Measurements from ENCODE around the gene TMEM198.

The TMEM198 gene

DNA sequence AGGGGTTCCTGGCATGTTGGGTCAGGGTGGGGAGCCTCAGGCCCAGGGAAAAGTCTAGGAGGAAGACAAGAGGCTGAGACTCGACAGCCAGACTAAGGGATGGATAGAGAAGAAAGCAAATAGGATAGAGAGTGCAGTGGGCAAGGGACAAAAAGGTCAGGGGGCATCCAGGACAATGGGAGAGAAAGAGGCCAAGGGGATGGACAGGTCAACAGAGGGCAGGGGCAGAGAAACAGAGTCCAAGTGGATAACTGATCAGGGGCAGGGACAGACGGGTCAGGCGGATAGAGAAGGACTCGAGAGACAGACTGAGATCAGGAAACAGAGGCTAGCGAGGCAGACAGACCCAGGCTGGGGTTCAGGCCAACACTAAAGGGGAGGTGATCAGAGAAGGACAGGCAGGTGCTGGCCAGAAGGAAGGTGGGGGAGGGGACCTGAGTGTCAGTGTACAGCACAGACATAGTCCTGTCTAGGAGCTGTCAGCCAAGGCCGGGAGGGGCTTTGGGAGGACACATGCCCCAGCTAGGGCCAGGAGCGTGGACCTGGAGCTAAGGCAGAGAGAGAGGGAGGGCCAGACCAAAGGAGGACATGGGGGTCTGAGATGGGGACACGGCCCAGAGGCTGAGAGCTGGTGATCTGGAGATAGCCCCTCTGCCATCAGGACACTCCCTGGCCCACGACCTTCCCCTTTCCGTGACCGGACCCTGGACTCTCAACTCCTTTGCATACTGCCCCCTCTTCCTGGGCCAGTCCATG is 17.3 kb upstream of the TMEM198 start:
- DNase-seq = no peak

DNA sequence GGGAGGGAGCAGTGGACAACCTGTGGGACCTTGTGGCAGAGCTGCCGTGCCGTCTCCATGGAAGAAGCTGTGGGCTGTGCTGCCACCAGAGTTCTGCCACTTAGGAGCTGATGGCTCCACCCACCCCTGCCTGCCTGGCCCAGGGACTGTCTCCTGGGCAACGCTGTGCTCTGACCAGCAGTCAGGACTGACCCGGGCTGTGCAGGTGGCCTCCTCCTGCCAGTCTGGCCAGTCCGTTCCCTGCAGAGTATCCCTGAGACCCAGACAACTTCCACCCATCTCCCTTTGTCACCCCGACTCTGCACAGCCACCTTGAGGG is 16.8 kb upstream of the TMEM198 start:
- no peak for DNase-seq

DNA sequence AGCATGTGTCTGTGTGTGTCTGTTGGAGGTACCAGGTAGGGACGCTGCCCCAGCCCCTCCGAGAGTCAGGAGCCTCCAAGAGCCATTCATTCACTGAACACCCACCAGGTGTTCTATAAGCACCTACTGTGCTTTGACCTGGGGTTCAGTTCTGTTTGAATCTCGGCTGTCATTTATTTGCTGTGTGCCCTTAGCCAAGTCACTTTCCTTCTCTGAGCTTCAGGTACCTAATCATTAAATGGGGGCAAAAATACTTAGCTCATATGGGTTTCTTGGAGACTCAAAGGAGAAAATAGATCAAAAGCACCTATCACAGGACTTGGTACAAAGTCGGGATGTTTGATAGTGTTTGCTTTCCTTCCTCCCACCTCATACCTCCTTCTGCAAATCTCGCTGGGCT is 16.4 kb upstream of the TMEM198 start:
- no peak for DNase-seq

DNA sequence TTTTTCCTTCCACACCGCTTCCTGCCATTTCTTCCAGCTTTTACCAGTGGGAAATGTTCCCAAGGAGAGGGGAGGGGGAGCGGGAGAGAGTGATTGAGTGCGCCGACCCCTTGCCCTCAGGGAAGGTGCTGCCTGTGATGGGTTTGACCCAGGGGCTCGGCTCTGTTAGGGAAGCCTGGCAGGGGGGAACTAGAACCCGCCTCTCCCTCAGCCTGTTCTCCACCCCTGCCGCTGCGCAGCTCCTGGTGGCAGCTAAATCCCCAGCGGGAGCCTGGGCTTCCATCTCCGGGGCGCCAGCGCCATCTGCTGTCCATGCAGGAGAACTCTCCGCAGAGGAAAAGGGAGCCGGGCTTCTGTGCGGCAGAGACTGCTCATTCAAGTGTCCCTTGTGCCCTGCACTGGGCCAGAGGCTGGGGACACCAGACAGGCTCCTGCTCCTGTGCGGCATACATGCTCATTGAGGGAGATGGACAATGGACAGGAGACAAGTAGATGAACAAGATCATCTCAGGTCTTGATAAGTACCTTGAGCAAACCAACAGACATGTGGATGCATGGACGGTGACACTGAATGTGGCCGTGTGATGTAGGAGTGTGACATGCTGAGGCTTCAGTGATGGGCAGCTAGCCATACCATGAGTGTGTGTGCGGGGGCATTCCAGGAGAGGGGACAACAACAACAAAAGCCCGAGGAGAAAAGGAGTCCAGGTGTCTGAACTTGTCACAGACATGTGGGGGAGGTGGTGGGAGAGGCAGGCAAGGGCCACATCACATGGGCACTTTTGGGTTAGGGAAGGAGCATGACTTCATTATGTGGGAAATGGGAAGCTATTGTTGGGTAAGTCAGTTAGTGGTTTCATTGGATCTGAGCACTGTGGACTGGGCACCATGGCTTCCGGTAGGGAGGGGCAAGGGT is 13.5 kb upstream of the TMEM198 start:
- DNase-seq = peak; percentile 91

DNA sequence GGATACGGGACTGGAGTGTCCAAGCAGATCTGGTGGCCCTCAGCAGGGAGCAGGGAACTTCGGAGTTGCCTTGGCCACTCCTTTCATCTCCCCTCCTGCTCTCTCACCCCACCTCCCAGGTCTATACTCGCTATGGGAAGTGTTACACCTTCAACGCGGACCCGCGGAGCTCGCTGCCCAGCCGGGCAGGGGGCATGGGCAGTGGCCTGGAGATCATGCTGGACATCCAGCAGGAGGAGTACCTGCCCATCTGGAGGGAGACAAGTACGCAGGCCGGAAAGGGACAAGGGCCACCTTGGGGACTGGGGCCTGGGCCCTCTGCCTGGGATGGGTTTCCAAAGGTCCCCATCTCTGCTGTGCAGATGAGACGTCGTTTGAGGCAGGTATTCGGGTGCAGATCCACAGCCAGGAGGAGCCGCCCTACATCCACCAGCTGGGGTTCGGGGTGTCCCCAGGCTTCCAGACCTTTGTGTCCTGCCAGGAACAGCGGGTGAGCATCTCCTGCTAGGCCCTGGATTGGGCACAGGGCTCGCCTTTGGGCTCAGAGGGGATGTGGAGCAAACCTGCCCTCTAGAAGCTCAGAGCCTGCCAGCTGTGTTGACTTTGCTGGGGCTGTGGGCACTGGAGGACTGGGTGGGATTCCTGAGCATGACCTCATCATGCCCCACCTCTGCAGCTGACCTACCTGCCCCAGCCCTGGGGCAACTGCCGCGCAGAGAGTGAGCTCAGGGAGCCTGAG is 12.0 kb upstream of the TMEM198 start:
- no peak for DNase-seq

DNA sequence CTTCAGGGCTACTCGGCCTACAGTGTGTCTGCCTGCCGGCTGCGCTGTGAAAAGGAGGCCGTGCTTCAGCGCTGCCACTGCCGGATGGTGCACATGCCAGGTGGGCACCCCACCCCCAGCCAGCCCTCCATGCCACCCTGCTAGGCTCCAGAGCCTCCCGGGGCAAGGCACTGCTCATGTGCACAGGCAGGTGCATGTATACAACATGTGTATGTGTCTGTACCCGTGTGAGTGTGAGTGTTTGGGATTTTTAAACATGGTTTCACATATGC is 11.5 kb upstream of the TMEM198 start:
- no peak for DNase-seq

DNA sequence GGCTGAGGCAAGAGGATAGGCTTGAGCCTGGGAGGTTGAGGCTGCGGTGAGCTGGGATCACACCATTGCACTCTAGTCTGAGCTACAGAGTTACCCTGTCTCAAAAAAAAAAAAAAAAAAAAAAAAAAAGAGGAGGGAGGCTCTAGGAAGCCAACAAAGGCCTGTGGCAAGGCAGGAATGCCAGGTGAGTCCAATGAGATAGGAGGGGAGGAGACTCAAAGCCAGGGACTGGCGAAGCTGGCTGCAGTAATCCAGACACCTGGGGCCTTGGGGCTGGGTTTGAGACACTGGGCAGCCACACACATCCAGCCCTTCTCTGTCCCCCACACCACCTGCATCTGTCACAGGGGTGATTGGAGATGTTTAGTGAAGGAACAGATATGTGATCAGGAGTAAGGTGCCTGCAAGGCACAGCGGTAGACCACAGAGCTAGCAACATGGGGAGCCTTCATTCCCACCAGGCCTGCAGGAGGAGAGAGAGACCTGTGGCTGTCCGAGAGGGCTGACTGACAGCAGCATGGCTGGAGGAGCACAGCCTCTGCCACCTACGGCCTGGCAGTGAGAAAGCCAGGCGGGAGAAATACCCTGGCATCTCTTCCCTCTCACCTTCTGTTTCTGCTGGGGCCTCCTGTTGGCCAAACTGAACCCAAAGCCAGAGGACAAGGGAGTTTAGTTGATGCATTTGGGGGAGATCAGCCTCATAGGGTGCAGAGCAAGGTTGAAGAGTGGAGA is 9.7 kb upstream of the TMEM198 start:
- DNase-seq = no peak

DNA sequence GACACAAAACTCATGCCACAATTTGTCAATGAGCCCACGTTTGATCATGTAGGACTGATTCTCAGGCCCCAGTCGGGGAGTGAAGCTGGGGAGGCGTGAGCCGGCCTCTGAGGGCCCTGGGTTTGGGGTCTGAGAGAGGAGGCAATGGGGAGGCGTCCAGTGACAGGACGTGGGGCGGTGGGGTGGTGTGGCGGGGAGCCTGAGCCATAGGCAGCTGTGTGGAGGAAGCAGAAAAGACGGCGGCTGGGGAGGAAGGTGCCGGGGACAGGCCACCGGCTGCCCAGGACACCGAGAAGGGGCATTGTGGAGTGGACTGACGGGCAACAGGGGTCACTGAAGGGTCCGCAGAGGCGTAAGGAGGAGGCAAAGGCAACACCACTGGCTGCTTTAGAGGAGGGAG is 7.4 kb upstream of the TMEM198 start:
- no peak for DNase-seq

DNA sequence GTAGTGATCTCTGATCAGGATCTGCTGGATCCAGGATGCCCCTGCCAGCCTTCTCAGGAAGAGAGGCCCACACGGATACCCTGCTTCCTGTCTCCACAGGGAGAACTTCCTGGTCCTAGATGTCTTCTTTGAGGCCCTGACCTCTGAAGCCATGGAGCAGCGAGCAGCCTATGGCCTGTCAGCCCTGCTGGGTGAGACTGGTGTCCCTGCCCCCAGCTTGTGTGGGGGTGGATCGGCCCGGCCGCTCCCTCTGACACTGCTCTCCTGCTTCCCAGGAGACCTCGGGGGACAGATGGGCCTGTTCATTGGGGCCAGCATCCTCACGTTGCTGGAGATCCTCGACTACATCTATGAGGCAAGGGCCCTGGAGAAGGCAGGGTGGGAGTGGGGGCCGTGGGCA is 6.9 kb upstream of the TMEM198 start:
- no peak for DNase-seq

DNA sequence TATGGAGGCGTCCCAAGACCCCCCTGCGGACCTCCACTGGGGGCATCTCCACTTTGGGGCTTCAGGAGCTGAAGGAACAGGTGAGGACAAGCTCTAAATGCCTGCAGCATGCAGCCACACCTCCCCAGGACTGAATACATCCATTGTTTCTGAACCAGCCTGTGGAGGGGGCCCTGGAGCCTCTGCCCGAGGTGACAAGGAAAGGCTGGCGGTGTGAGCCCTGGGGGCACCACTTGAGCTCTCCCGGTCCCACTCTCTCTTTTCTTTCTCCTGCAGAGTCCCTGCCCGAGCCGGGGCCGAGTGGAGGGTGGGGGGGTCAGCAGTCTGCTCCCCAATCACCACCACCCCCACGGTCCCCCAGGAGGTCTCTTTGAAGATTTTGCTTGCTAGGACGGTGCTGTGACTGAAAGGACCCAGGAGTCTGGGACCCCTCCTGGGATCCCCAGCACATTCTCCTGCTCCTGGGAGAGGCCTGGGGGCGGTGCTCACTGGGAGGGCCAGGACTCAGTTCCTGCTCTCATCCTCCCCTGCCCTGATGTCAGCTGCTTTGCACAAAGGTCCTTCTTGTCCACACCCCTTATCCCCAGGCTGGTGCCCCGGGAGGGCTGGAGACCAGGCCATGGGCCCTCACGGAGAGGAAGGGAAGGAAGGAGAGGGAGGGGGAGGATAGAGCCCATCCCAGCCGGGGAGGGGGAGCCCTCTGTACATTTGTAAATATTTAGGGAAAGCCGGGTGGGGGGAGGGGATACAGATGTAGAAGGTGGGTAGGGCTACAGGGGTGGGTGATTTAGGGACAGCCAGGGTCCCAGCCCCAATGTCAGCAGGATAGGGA is 6.0 kb upstream of the TMEM198 start:
- no peak for DNase-seq

DNA sequence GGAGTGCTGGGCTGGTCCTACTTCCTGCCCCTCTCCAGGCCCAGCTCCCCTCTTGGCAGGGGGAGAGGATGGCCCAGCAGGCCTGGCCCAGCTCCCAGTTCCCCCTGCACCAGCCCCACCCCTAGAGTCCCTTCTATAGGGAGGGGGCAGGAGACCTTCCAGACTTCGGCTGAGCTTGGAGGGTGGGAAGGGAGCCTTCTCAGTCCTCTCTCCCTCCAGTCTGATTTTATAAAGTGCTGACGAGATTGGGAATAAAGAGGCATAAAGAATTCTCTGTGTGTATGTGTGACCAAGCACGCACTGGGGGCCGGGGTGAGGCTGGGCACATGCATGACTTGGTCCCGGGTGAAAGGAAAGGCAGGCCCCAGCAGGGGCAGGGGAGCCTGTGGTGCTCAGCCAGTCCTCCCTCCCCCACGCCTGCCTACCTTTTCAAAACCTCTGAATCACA is 5.3 kb upstream of the TMEM198 start:
- no peak for DNase-seq

DNA sequence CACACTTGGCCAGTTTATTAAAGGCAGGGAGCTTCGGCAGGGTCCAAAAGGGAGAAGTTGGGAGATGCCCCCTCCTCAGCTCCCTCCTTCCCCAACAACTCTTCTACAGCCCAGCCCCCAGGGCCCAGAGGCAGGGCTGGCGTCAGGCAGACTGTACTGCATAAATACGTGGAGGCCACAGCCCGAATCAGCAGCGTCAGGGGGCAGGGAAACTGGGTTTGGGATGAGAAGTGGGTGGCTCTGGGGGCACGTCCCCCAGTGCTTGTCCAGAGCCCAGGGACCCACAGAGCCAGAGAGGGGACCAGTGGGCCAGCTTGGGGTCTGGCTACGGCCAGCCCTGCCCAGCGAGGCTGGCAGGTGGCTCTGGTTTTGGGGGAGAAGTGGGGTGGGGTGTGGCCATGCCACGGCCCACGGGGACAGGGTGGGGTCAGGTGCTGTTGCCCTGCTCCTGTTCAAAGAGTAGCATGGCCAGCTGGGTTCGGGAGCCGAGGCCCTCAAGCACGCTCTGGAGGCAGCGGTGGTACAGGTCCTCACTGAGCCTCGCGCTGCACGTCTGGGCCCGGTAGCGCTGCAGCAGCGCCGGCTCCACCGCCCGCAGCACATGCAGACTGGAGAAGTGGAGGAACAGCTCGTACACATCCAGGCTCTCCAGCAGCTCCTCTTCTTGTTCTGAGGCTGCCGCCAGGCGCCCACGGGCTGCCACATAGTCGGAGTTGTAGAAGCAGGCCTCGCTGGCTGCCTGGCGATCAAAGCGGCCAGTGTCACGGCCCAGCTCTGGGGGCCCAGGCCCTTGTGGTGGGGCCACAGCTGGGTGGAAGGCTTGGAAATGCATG is 4.7 kb upstream of the TMEM198 start:
- DNase-seq = no peak

DNA sequence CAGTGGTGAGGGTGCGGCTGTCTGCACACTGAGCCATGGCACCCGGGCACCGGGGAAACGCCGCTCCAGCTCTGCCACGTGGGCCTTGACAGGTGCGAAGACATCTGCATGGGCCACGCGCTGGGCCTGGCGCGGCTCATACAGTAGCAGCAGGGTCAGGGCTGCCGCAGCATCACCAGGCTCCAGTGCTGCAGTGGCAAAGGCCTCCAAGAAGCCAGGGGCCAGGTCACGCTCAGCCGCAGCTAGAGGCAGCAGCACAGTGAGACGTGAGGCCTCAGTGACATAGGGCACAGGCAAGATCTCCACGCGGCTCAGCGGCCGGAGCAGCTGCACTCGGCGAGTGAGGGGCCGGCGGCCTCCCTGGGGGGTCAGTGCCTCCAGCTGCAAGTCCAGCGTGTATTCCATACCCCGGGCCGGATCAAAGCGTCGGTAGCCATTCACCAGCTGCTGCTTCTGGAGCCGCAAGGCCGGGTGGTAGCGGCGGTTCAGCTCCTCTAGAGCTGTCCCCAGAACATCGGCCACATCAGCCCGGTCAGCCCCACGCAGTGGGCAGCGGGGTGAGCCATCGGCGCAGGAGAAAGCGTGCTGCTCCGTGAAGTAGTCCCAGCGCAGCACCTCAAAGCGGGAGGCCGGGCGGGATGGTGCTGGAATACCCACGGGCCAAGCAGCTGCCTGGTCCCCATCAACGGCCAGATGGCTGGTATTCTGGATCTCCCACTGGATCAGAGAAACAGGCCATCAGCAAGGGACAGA is 3.7 kb upstream of the TMEM198 start:
- no peak for DNase-seq

DNA sequence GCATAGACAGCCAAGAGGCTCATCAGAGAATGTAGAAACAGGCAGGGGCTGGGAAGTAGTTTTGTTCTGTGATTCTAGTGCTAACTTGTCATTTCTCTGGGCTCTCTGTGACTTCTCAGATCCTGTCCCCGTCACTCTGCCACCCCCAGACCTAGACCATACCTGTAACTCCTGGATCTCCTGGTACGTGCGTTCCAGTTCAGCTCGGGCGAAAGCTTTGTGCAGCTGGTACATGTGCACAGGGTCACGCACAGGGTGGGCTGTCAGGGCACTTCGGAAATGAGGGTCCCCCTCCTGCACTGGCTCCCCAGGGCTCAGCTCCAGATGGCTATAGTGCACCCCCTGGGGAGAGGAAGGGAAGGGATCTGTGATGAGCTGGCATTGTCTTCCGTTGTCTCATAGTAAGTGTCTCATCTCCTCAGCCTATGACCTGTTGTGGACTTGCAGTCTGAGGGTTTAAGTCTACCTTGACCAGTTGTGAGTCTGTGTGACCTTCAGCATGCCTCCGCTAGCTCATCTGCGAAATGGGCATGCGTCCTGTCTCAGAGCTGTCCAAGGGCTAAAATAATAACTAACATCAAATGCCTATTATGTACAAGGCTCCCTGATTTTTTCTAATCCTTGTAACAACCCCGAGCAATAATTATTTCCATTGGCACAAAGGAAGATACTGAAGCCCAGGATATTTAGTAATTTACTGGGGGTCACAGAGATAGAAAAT is 2.9 kb upstream of the TMEM198 start:
- no peak for DNase-seq

DNA sequence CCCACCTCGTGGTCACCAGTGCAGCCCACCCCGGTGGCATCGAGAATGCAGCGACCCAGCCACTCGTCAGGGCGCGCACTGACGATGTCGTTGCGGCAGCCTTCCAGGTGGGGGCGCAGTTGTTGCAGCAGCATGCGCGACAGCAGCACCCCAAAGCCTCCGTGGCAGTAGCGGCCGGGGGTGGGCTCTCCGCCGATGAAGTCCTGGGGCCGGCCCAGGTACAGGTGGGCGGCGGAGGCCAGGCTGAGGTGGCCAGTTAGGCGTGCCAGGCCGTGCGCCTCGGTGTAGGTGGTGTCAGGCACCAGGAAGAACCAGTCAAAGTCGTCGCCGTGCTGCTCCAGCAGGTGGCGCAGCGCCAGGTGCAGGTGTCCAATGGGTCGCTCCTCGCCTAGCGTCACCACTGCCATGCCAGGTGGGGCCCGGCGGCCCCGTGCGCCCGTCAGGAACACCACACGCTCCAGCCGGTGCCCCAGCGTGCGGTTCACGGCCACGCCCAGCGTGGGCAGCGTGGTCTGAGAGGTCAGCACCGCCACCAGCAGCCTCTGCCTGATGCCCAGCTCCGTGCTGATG is 2.1 kb upstream of the TMEM198 start:
- peak; percentile 73 for DNase-seq

DNA sequence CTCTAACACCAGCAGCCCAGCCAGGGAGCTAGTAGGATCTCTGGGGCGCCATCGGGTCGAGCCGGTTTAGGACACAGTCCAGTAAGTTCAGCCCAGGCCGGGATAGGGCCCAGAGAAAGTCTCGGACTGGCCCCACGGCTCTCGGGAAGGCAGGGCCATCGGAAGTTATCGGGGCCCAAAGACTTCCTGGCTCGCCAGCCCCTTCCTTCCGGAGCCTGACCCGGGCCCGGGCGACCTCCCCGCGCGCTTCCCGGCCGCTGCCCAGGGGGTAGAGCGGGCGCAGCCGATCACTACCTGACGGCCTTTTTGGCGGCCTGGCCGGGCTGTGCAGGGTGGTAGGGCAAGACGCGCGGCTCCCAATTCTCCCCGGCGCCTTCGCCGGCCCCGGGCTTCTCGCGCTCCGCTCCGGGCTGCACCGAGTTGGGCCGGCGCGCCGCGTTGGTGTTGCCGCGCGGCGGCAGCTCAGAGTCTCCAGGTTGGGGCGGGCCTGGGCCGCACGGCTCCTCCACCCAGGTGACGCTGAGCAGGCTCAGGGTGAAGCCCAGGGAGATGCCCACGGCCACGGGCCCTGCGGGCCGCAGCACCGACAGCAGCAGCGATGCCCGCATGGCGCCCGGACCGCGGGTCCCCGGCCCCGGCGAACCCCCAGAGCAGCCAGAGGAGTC is 765 bp upstream of the TMEM198 start:
- peak; percentile 7 for DNase-seq

DNA sequence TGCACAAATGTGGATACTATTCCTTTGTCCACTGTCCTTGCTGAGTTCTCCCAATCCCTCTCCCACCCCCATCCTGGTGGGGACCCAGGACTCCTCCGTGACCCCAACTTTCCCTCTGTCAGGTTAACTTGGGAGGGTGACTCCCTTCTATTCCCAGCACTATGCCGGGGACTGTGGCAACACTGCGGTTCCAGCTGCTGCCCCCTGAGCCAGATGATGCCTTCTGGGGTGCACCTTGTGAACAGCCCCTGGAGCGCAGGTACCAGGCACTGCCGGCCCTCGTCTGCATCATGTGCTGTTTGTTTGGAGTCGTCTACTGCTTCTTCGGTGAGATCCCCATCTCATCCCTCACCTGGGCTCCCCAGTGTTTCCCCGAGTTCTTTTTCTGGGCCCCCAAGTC is 739 bp downstream of the TMEM198 start:
- DNase-seq = no peak

DNA sequence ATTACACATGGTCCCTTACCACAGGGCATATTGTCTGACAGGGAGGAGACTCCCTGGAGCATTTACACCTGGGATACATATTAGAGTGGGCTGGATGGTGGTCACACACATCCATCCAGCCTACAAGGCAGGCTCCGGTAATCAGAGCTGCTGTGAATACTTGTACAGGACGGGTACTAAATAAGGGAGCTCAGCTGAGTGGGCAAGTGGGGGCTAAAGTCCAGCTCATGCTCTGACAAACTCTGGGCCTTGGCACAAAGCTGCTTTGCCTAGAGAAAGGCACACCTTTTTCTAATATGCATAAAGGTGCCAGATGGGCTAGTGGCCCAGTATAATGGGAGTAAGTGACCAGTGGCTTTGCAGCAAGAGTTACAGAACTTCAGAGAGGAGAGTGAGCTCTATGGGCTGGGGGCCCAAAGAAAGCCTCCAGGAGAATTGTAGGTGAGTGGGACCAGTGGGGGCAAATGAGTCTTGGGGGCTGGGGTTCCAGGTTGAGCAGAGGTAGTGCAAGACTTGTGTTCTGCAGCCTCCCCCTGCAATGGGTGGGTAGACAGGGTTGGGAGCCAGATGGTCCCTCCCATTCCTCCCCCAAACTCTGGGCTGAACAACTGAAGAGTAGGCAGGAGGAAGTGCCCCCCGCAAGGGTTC is 1.6 kb downstream of the TMEM198 start:
- DNase-seq = no peak

Measured in suppressor macrophage treated with lipopolysaccharide for 4 hours (primary cell).